WTC11 (cell line): ENCODE results near the gene CYP3A4.

ENCODE experiments used
- ATF2 ChIP-seq: sonication (generic); formaldehyde crosslinking; IDR thresholded peaks from 2 replicates; pipeline ENCODE4 v1.8.1; 2022; ENCODE audit warnings: low read depth, missing genetic modification reagents, borderline replicate concordance
- ATF3 ChIP-seq: sonication (generic); formaldehyde crosslinking; conservative IDR thresholded peaks from 2 replicates; pipeline ENCODE4 v1.8.1; 2022; ENCODE audit warnings: mild to moderate bottlenecking, missing genetic modification reagents
- CREB1 ChIP-seq: sonication (generic); formaldehyde crosslinking; IDR thresholded peaks from 2 replicates; pipeline ENCODE4 v1.8.0; 2023; ENCODE audit warnings: mild to moderate bottlenecking, missing genetic modification reagents
- CTCF ChIP-seq: fragments of 200-600 bp; IDR thresholded peaks from 2 replicates; pipeline ENCODE4 v1.8.0; 2022; ENCODE audit warnings: antibody characterized with exemption
- RORB ChIP-seq: fragments of 250-450 bp; sonication (Bioruptor Pico); IDR thresholded peaks from 2 replicates; pipeline ENCODE4 v1.9.0; 2021; ENCODE audit warnings: mild to moderate bottlenecking
- ZNF416 ChIP-seq: fragments of 250-450 bp; sonication (Bioruptor Pico); IDR thresholded peaks from 2 replicates; pipeline ENCODE4 v1.9.0; 2021; ENCODE audit warnings: mild to moderate bottlenecking, inconsistent platforms

- TF ChIP-seq ZNF416 (CRISPR knock-in tag) (no peak), CTCF (no peak), ATF3 (CRISPR knock-in tag) (no peak), RORB (CRISPR knock-in tag) (no peak), CREB1 (CRISPR knock-in tag) (no peak), ATF2 (CRISPR knock-in tag) (no peak)
Observed at GRCh38 chr7:99824091-99824490, 40.1 kb upstream of the CYP3A4 start.
